Measurements from ENCODE around the gene MCF2L.

MCF2L gene

GRCh38 chr13:113116871-113117271 lies 147.9 kb downstream of the MCF2L start:
- no peak for DNase-seq

- no peak for DNase-seq
Observed at GRCh38 chr13:113117335-113117872, 148.4 kb downstream of the MCF2L start.

DNA sequence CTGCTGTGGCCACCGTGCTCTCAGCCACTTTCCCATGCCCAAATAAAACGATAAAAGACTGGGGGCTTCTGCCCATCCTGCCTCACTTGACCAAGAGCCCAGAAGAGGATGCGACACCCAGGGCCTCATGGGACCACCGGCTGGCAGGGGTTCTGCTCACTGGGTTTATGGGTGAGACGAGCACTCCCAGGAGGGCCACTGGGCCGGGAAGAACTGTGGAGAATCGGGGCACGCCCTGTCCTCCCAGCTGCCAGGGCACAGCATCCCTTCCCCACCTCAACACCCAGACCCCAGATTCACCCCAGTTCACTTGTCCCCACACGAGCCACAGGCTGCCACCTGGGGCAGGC lies 148.9 kb downstream of the MCF2L start:
- DNase-seq, result no peak

DNA sequence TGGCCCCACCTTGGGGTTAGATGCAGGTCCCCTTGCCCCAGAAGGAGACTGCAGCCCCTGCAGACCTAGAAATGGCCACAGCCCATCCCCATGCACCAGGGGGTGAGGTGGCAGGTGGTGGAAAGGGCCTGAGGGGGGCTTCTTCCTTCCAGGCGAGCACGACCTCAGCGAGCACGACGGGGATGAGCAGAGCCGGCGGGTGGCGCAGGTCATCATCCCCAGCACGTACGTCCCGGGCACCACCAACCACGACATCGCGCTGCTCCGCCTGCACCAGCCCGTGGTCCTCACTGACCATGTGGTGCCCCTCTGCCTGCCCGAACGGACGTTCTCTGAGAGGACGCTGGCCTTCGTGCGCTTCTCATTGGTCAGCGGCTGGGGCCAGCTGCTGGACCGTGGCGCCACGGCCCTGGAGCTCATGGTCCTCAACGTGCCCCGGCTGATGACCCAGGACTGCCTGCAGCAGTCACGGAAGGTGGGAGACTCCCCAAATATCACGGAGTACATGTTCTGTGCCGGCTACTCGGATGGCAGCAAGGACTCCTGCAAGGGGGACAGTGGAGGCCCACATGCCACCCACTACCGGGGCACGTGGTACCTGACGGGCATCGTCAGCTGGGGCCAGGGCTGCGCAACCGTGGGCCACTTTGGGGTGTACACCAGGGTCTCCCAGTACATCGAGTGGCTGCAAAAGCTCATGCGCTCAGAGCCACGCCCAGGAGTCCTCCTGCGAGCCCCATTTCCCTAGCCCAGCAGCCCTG lies 149.4 kb downstream of the MCF2L start:
- no peak for DNase-seq

DNA sequence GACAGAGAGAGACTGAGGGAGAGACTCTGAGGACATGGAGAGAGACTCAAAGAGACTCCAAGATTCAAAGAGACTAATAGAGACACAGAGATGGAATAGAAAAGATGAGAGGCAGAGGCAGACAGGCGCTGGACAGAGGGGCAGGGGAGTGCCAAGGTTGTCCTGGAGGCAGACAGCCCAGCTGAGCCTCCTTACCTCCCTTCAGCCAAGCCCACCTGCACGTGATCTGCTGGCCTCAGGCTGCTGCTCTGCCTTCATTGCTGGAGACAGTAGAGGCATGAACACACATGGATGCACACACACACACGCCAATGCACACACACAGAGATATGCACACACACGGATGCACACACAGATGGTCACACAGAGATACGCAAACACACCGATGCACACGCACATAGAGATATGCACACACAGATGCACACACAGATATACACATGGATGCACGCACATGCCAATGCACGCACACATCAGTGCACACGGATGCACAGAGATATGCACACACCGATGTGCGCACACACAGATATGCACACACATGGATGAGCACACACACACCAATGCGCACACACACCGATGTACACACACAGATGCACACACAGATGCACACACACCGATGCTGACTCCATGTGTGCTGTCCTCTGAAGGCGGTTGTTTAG lies 150.3 kb downstream of the MCF2L start:
- DNase-seq, result no peak

GRCh38 chr13:113119822-113120189 lies 150.8 kb downstream of the MCF2L start:
- DNase-seq, result no peak

GRCh38 chr13:113120300-113121182 lies 151.5 kb downstream of the MCF2L start:
- no peak for DNase-seq

- DNase-seq, result no peak
Observed at GRCh38 chr13:113121183-113121927, 152.3 kb downstream of the MCF2L start.

DNA sequence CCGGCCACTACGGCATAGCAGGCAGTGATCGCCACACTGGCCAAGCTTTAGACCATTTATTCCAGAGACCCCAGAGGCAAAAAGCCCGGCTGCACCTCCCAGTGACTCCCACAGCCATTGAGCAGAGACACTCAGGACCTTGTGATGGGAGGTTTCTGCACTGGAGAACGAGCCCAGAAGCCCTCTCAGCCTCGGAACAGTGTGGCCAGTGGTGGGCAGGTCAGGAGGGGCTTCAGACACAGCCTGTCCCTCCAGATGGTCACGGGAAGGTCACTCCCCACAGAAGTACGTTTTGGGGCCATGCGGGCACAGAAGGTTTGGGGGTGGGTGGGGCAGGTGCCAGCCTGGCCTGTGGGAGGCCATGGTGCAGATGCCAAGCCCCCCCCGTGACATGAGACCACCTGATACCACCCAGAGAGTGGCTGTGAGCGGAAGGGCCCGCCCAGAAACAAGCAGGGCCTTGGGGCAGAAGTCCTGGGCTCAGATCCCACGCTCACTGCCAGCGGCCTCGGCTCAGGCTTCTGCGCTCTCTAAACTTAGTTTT lies 153.0 kb downstream of the MCF2L start:
- no peak for DNase-seq

DNA sequence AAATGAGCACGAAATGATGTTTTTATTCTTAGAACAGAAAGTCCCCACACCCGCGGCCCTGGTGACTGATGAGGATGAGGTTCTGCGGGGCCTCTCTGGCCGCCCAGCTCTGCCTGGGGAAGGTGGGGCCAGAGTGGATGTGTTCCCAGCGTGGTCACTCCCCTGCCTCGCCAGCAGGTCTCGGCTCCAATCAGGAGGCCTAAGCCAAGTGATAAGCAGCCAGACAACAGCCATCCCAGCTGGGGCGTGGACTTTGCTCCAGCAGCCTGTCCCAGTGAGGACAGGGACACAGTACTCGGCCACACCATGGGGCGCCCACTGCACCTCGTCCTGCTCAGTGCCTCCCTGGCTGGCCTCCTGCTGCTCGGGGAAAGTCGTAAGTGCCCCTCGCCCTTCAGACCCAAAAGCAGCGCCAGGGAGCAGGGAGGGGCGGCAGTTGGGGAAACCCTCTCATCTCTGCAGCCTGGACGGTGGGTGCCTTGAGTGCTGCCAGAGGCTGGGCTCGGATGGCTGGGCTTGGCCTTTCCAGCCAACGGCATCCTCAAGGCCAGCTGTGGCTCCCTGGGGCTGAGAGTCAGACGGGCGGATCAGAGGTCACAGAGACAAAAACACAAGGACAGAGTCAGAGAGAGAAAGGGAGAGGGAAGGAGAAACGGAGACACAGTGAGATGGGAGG lies 153.7 kb downstream of the MCF2L start, which contains the start of gene F10:
Gene F10, plus strand, starts transcription at position 250 of the 676 bp plus-strand sequence. Its CDS starts 57 bp downstream, at position 307.
- DNase-seq, result no peak

GRCh38 chr13:113123226-113124201 lies 154.5 kb downstream of the MCF2L start:
- DNase-seq, result no peak

DNA sequence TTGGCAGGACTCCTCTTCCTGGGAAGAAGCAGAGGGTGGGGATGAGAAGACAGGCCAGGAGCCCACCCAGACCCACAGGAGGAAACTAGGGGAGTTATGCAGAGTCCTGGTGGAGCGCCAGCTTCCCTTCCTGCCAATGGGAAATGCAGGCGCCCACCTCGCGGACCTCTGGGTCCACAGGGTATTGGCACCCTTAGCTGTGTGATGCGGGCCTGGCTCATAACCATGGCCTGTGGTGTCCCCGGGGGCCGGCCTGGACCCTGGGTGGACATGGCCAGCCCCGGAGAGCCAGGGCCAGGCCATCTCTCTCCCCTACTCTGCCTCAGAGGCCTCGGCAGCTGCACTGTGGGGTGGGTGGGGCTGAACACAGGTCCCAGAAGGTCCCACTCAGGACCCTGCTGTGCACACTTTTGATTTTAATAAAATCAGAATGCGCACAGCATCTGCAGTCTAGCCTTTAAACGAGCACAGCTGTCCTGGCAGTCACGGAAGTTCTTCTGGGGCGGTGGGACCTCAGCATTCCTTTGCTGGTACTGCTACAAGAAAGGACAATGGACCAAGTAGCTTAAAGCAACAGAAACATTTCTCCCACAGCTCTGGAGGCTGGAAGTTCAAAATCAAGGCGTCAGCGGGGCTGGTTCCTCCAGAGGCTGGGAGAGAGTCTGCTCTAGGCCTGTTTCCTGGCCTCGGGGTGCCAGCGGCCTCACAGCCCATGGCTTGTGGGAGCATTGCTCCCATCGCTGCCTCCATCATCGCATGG lies 155.4 kb downstream of the MCF2L start:
- no peak for DNase-seq

DNA sequence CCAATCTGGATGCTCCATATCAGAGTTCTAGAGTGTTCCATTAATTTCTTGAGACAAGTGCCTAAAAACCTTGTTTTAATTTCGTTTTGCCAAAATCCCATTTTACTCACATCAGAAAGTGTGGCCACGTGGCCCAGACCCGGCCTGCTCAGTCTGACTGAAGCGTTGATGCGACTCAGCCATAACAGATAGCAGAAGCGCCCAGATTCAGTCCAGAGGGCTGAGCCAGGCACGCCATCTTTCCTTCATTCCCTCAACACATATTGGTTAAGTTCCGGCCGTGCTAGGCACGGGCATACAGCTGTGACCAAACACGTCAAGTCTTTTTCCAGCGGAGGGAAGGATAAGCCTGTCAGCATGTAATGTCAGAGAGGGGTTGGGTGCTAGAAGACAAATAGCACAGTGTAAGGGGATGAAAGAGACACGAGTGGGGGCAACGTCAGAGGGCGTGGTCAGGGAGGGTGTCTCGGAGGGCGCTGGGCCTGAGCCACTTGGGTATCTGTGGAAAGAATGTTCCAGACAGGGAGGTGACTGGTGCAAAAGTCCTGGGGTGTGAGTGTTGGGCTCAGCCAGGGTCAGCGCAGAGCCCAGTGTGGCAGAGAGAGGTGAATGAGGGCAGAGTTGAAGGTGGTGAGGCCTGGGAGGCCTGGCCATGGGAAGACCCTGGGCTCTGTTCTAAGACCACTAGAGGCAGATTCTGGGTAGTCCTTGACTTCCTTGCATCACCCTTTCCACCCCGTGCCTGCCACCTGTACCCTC lies 156.7 kb downstream of the MCF2L start:
- DNase-seq, result no peak

DNA sequence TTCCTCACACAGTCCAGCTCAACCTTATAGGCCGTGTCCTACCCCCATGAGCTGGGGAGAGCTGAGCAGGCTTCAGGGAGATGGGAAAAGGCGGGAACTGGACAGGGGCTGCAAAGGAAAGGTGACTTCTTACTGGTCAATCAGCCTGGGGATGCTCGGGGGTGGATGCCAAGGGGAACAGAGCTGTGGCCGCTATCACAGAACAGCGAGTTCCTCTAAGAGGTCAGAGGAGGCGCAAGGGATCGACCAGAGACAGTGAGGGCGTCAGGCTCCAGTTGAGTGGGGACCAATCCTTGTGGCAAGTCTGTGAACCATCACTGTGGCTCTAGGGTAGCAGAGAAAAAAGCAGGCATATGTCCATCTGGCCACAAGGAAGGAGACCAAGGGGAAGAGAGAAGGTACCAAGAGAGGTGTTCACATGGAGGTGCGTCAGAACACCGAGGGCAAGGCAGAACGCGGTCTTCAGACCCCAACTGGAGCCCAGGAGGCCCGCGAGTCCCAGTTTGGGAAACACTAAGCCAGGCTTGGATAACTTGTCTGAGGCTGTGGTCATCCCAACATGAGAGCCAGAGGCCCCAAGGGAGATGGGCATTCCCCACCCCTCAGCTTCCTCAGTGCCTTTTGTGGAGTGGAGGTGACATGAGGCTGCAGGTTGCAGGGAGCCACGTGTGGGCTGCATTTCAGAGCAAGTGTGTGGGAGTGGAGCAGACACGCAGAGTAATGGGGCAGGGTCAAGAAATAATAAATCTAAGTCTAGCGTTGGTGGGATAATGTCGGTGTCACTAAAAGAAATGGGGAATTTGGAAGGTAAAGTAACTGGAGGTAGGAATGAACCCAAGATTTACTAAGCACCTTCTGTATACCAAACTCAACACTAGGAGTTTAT lies 157.5 kb downstream of the MCF2L start:
- DNase-seq, result no peak

DNA sequence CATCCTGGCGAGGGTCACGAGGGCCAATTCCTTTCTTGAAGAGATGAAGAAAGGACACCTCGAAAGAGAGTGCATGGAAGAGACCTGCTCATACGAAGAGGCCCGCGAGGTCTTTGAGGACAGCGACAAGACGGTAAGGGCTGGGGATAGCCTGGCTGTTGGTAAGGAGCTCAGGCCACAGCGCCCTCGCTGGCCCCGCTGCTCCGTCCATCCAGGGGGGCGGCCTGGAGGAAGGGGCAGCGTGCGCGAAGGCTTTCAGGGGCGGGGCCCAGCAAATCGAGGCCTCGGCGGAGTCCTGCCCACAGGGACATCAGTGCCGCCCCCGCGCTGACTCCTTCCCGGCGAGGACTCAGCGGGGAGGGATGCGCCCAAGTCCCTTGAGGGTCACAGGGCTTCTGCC lies 160.5 kb downstream of the MCF2L start:
- DNase-seq, result no peak

GRCh38 chr13:113129921-113130750 lies 161.1 kb downstream of the MCF2L start:
- DNase-seq, result no peak

GRCh38 chr13:113135281-113135760 lies 166.3 kb downstream of the MCF2L start:
- no peak for DNase-seq
